HG03039 (cell line): Measurements from ENCODE around the gene RAPGEF6.
"Not testable (repeated sequence)": the region's sequence is repeated elsewhere in the genome, so short reads cannot be mapped to it uniquely, and the experiment has no call there.

Experiments
- ATAC-seq: cut with Tn5 transposase; IDR thresholded peaks from one replicate; pipeline ENCODE4 v1.9.1; 2021; ENCODE audit warnings: mild to moderate bottlenecking, moderate library complexity; ENCODE audit not compliant: unreplicated experiment

The RAPGEF6 gene

GRCh38 chr5:131640043-131640856 lies 5.2 kb upstream of the RAPGEF6 start:
- ATAC-seq: peak; percentile 48

GRCh38 chr5:131639148-131639547 lies 4.1 kb upstream of the RAPGEF6 start:
- ATAC-seq: no peak

DNA sequence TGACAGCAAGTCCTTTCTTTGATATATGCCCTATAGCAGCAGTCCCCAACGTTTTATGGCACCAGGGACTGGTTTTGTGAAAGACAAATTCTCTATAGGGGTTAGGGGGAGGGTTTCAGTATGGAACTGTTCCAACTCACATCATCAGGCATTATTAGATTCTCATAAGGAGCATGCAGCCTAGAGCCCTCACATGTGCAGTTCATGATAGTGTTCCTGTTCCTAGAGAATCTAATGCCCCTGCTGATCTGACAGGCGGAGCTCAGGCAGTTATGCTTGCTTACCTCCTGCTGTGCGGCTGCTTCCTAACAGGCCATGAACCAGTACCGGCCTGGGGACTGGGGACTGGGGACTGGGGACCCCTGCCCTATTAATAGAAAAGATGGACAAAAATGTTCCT lies 2.7 kb upstream of the RAPGEF6 start:
- ATAC-seq: no peak

DNA sequence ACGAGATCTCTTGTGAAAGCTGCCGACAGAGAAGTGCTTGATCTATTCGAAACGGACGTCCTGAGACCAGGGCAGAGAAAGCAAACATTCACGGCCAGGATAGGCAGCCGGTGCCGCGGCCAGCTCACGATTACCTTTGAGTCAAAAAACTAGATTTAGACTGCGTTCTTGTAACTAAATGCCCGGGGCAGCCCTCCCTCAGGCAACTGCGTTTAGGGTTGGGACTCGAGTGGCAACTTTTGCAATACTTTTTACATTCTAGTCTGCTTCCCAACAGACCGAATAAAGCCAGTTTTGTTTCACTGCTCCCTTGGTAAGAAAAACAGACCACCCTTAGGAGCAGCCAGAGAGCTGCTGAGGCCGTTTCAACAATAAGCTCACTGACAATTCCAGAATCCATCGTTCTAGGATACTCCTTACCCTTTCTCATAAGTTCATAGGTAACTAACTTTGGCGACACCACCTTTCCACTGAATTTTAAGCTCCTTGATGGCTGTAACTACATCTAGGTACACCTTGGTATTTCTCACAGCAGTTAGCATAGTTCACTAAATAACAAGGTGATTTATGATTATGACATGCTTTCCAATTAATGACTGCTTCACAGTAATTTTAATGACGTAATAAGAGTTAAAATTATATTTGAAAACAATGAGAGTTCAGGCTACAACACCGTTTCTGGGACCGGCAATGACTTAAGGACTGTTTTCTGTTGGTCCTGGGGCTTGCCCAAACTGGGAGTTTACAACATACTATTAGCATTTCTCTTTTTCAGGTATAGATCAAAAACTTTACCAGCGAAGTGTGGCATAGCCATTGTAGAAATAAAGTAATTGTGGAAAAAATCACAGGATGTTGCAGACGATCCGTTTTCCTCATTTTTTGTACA lies 899 bp upstream of the RAPGEF6 start:
- ATAC-seq: no peak

- ATAC-seq: peak; percentile 14
Measured at GRCh38 chr5:131634666-131634995, 398 bp downstream of the RAPGEF6 start.

GRCh38 chr5:131634238-131634637 lies 791 bp downstream of the RAPGEF6 start:
- ATAC-seq: no peak

DNA sequence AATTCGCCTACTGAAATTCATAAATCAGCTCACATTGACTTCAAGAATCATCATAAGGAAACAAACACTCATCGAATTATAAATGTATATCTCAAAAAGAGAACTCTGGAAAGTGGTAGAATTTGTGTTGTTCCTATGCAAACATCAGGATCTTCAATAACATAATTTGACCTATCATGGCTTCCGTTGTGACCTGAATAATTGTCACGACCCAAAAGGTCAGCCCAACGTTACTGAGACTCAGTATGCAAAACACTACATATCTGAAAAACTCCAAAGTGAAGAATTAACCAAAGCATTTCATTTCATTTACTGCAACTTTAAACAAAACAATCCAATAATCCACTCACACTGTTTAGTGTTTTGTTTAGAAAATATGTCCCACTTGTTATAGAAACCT lies 1.2 kb downstream of the RAPGEF6 start:
- ATAC-seq: no peak

GRCh38 chr5:131630963-131631350 lies 4.1 kb downstream of the RAPGEF6 start:
- no peak for ATAC-seq

DNA sequence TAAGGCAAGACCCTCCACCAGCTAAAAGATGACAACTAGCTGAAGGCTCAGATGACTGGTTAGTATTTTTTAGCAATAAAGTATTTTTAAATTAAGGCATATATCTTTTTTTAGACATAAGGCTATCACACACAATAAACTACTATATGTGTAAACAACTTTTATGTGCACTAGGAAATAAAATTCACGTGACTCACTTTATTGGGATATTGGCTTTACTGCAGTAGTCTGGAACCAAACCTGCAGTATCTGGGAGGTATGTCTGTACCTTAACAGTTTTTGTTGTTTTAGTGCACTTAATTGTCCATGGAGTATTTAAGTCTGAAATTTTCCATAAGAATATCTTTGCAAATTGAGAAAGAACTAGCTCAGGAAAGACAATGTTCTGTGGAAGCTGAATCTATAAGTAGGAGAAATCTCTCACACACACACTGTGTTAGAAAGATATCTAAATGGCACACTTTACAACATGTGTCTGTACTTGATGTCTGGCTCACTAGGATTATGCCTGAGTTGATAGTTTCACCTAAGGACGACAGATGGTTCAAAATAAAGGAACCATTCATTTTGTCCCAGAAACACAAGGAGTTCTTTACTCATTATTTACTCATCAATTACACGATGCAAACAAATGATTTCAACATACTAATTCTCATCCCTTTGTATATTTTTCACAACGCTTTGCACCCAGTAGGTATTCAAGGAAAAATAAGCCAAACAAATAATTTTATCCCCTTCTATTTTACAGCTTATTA lies 4.6 kb downstream of the RAPGEF6 start:
- ATAC-seq: no peak

GRCh38 chr5:131628990-131629389 lies 6.0 kb downstream of the RAPGEF6 start:
- no peak for ATAC-seq

- no peak for ATAC-seq
Measured at GRCh38 chr5:131627207-131627865, 7.7 kb downstream of the RAPGEF6 start.

DNA sequence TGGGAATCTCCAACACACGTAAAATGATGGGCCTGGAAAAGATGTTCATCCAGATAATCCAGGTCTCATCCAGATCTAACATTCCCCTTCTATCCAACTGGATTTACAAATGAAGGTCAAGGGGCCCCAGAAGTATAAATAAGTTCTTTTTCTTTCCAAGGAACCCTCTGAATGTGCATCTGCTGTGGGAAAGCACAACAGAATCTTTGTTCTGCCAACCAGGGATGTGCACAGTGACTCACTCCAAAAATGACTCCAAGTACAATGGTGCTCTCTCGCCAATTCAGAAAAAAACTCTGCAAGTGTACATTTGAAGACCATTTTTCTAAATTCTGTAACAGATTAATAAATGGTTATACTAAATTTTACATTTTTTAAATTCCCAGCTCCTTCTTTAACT lies 12.4 kb downstream of the RAPGEF6 start:
- no peak for ATAC-seq

DNA sequence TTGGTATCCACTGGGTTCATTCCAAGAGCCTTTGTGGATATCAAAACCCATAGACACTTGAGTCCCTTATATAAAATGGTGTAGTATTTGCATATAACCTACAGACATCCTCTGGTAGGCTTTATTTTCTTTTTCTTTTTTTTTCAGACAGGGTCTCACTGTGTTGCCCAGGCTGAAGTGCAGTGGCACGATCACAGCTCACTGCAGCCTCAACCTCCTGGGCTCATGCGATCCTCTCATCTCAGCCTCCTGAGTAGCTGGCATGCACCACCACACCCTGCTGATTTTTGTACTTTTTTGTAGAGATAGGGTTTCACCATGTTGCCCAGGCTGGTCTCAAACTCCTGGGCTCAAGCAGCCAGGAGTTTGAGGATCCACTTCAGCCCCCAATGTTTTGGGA lies 13.9 kb downstream of the RAPGEF6 start:
- ATAC-seq: not testable (repeated sequence)

- no peak for ATAC-seq
Measured at GRCh38 chr5:131619102-131619501, 15.9 kb downstream of the RAPGEF6 start.

DNA sequence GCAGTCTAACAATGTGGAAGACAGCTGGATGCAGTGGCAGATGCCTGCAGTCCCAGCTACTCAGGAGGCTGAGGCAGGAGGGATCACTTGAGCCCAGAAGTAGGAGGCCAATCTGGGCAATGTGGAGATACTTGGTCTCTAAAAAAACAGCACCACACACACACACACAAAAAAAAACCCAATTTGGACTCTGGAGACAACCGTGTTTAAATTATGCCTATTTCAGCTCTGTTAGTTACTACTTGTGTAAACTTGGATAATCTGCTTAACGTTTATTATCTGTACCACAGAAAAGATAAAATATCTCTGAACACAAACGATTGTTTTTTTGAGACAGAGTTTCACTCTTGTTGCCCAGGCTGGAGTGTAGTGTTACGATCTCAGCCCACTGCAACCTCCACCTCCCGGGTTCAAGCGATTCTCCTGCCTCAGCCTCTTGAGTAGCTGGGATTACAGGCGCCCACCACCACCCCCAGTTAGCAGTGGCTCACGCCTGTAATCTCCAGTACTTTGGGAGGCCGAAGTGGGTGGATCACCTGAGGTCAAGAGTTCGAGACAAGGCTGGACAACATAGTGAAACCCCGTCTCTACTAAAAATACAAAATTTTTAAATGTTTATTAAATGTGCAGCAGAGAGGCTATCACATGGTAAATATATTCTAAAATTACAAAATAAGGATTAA lies 17.7 kb downstream of the RAPGEF6 start:
- no peak for ATAC-seq

DNA sequence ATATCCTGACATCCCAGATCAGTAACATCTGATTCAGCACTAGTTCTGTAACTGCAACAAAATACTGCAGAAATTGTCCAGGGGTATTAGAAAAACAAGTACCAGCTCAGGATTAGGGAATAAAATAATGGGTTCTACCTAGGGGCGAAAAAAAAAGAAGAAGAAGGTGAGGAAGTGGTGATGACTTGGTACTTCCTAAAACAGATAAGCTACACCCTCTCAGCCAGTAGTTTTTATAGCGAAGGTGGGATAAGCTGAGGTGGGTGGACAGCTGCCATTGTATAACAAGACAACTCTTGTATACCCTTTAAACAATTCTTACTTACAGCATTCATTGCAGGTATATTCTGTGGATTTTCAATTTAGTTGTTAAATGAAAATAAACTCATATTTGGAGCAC lies 19.1 kb downstream of the RAPGEF6 start:
- ATAC-seq: no peak

DNA sequence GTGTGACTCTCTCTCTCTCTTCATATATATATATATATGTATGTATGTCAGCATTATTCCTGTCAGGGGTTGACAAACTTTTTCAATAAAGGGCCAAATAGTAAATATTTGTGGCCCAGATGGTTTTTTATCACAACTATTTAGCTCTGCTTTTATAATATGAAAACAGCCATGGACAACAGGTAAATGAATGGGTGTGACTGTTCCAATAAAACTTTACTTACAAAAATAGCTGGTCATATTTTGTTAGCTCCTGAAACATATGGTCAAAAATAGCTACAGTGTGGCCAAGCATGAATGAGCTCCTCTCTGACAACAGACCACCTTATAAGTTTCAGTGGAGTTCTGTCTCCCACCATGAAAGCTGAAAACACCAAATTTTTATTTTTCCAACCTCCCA lies 21.6 kb downstream of the RAPGEF6 start:
- no peak for ATAC-seq

DNA sequence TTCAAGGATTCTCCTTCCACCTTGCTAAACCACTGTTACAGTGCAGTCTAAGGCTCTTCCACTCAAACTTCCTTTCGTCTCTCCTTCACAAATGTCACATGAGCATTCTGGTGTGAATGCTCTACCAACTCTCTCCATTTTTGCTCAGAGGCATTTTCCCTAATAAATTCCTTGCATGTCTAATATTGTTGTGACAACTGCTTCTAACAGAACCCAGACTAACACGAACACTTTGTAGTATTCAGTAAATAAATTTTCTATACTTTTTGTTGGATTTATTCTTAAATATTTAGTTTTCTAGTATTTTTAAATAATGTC lies 24.0 kb downstream of the RAPGEF6 start:
- no peak for ATAC-seq

DNA sequence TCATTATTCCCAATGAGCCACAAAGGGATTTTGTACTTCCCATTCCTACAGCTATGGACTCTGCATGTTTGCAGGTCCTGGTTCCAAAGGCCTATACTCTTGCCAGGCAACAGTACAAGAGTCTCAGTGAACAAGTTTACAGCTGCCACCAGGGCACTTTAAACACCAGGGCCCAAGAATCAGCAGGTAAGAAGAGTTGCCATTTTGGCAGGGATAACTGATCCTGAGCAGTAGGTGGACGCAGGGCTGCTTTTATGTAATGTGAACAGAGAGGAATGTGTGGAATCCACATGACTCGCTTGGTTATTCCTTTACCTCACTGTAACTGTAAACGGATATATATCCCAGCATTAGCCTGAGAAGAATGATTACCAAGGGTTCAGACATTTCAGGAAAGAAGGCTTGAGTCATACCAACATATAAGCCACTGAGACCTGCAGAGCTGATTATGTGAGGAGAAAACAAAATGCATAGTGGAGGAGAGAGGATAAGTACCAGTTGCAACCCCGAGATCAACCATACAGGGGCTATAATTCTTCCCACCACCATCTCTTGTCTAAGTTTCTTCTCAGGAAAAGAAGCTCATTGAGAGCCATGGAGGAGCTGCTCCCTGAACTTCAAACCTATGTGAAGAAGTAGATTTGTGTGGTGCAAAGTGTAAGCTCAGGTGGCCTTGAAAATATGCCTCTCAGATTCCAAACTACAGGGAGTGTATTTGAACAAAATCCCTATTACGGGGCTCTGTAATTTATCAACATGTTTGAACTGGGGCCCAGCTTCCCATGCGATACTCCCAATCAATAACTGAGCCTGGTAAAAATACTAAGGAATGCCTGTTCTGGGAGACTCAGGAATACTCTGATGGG lies 24.6 kb downstream of the RAPGEF6 start:
- ATAC-seq: no peak

DNA sequence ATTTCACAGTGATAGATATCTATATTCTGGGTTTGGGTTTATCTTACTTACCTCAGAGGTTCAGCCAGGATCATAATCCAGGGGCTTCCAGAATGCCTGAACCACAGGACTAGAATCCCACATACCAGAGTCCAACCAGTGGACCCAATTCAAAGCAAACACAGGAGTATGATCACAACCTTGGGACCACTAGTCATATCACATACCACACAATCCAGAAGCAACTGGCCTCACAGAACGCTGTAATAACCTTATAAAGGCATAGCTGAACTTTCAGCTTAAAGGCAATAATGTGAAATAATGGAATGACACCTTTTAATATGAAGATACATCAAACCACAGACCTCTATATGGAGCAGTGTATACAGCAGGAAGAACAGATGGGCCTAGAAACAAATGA lies 25.3 kb downstream of the RAPGEF6 start:
- no peak for ATAC-seq
